Thyroid gland (tissue), 4 donors: Measurements from ENCODE around the gene SLC7A6OS. TPM values are rescaled to one million over a fixed set of nuclear protein-coding genes. Genes with fewer than 3 reads are reported as not detected.

Experiments
- DNase-seq, 2 donors: peaks; one replicate each; pipeline ENCODE4 v3.0.0-alpha.2; 2019
- H3K27ac ChIP-seq, 3 donors: fragments of 200-600 bp; sonication (generic); 1 replicate in 2 of 3; 2 replicates in 1 of 3; pipeline ENCODE4 v1.5.1; 2016 to 2019; ENCODE audit warnings: mild to moderate bottlenecking in 1 of 3, moderate library complexity in 1 of 3
- H3K27me3 ChIP-seq: fragments of 200-600 bp; sonication (generic); one replicate; pipeline ENCODE4 v1.5.1; 2019
- H3K36me3 ChIP-seq, 2 donors: fragments of 200-600 bp; sonication (generic); one replicate each; pipeline ENCODE4 v1.5.1; 2016 to 2019
- H3K4me1 ChIP-seq, 2 donors: fragments of 200-600 bp; sonication (generic); one replicate each; pipeline ENCODE4 v1.5.1; 2017 to 2019
- H3K4me3 ChIP-seq, 3 donors: fragments of 200-600 bp; sonication (generic); replicated peaks in 1 of 3; 1 replicate in 2 of 3; 2 replicates in 1 of 3; pipeline ENCODE4 v1.5.1; 2016; ENCODE audit warnings: mild to moderate bottlenecking in 1 of 3
- H3K9me3 ChIP-seq: fragments of 200-600 bp; sonication (generic); one replicate; pipeline ENCODE4 v1.5.1; 2017
- POLR2A ChIP-seq, 2 donors: fragments of 450-650 bp; IDR thresholded peaks; one replicate each; pipeline ENCODE4 v1.6.1; 2017; ENCODE audit warnings: antibody characterized with exemption in 2 of 2, mild to moderate bottlenecking in 2 of 2, moderate library complexity in 1 of 2
- WGBS, 2 donors: methylation state at CpG; one replicate each; pipeline ENCODE4 v1.1.5; 2017; 5-methylcytosine and 5-hydroxymethylcytosine counted together
- intact Hi-C: fragments of 100-400 bp; cut with DNase I; formaldehyde crosslinking; loops from one replicate; pipeline ENCODE4 v1.15.1; 2023
- total RNA-seq, 4 donors: library from RNA; depleted of rRNA; stranded (reverse); fragments of >200 nt; gene quantifications; one replicate each; pipeline ENCODE4 v1.2.3, GENCODE V29; 2016
- TF ChIP-seq, protein P1 (sequence below), 6 experiments: fragments of 200-600 bp in 3 of 6; fragments of 450-650 bp in 3 of 6; sonication (generic) in 3 of 6; IDR thresholded peaks; one replicate each; pipeline ENCODE4 v1.5.1; 2016 to 2019; ENCODE audit warnings: antibody characterized with exemption in 6 of 6, mild to moderate bottlenecking in 2 of 6, inconsistent platforms in 1 of 6, moderate library complexity in 1 of 6

Gene SLC7A6OS
- total RNA-seq, 4 donors from 2014 or later: 13.4 to 25.8 (median 18.7) TPM

DNA sequence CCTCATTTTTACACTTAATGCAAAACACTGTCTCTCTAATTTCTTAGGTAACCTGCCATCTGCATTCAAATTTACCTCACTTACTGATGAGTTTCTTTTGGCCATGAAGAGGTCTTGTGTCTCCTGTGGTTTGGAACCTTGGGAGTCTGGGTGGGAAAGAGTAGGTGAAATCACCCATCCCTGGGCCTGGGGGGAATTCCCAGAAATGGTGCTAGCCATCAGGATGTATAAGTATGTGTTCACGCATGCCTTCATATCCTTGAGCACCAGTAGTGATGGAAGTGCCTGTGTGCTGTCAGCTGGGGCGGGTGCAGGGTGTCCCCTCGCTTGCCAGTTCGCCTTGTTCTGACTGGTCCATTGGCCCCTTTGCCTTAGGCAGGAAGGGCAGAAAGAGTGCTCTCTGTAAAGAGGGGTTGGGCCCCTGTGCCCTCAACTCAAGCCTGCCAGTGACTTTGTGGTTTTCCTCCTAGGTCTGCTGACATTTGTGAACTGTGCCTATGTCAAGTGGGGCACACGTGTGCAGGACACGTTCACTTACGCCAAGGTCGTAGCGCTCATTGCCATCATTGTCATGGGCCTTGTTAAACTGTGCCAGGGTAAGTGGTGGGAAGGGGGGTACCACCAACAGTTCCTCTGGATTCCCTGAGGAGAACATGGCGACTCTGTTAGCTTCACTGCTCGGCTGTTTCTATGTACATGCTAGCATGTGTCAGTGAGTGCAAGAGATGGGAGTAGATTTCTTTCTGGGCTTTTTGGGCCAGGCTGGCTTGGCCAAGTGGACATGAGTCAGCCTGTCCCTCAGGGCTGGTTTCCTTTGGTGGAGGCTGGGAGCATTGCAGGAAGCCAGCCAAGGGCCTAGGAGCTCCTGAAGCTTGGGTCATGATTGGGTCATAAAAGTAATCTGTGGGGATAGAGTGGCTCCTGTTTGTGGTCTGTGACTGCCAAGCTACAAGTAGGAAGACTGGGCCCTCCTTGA lies 23.2 kb downstream of the SLC7A6OS start:
- Histone ChIP-seq H3K4me1 (peaks cover 4 to 59% of the 10 kb centered on the region in 2 donors), H3K27ac (peak overlapping the region in 2 of 3 donors; percentile 27 to 60), H3K27me3 (no peaks in the 10 kb centered on the region), H3K4me3 (no peak overlapping the region), H3K36me3 (peaks cover 26 to 35% of the 10 kb centered on the region in 2 donors), H3K9me3 (no peaks in the 10 kb centered on the region)
- DNase-seq: peak; percentile 34 to 38
- intact Hi-C loops: no loop called here
- TF ChIP-seq POLR2A (IDR thresholded peaks at IDR 0.05): no peak
- TF ChIP-seq, protein P1, sequence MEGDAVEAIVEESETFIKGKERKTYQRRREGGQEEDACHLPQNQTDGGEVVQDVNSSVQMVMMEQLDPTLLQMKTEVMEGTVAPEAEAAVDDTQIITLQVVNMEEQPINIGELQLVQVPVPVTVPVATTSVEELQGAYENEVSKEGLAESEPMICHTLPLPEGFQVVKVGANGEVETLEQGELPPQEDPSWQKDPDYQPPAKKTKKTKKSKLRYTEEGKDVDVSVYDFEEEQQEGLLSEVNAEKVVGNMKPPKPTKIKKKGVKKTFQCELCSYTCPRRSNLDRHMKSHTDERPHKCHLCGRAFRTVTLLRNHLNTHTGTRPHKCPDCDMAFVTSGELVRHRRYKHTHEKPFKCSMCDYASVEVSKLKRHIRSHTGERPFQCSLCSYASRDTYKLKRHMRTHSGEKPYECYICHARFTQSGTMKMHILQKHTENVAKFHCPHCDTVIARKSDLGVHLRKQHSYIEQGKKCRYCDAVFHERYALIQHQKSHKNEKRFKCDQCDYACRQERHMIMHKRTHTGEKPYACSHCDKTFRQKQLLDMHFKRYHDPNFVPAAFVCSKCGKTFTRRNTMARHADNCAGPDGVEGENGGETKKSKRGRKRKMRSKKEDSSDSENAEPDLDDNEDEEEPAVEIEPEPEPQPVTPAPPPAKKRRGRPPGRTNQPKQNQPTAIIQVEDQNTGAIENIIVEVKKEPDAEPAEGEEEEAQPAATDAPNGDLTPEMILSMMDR (IDR thresholded peaks at IDR 0.05): no peak
- WGBS, 2 donors: 89 to 96% methylated on average over 9 to 11 of the region's 11 CpGs

DNA sequence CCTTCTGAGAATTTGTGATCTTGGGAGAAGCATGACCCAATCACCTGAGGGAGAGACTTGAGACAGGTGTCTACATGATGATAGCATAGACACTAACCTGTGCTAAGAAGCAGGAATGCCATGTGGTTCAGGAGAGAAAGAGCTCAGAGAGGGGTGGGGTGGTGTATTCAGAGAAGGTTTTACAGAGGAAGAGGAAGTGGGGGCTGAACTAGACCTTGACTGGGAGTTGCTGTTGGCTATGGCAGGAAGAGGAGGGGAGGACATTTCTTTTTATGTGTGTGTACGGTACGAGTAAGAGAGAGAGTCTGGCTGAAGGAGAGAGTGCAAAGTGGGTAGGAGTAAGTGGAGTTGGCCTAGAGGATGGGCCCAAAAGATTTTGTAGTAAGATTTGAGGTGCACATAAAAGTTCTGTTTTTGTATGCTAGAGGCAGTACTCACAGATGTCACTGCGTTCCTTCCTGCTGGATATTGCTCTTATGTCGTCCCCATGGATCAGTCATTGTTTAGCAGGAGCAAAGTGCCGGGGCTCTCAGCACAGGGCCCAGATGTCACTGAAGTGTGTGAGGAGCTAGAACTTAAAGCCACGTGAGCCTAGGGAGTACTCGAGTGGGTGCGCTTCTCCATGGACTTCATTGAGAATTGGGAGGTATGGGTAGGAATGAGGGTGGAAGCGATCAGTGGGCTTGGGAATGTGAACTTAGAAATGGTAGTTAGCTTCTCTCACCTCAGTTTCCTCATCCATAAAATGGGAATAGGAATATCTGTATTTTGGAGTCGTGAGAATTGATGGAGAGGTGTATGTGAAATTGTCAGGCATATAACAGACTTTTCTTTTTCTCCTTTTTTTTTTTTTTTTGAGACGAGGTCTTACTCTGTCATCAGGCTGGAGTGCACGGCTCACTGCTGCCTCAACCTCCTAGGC lies 24.3 kb downstream of the SLC7A6OS start:
- peak overlapping the region in 1 of 3 donors; percentile 24 for H3K27ac ChIP-seq
- intact Hi-C loops: no loop called here
- TF ChIP-seq, protein P1 (IDR thresholded peaks at IDR 0.05): no peak
- no peak for TF ChIP-seq POLR2A (IDR thresholded peaks at IDR 0.05)
- 79 to 84% methylated on average over 12 of the region's 12 CpGs for WGBS, 2 donors
- H3K36me3 ChIP-seq: peaks cover 14 to 29% of the 10 kb centered on the region in 2 donors
- no peaks in the 10 kb centered on the region for H3K9me3 ChIP-seq
- DNase-seq: no peak
- H3K4me3 ChIP-seq: no peak overlapping the region
- H3K4me1 ChIP-seq: peaks cover 4 to 59% of the 10 kb centered on the region in 2 donors
- H3K27me3 ChIP-seq: no peaks in the 10 kb centered on the region

DNA sequence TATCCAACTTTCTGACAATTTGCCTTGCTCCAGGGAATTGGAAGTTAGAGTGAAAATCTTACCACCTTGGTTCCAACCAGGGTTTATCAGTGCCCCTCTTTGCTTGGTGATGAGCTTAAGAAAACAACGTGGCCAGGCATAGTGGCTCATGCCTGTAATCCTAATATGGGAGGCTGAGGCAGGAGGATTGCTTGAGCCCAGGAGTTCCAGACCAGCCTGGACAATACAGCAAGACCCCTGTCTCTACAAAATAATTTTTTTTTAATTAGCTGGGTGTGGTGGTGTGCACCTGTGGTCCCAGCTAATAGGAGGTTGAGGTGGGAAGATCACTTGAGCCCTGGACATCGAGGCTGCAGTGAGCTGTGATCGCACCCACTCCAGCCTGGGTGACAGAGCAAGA lies 25.1 kb downstream of the SLC7A6OS start:
- DNase-seq: no peak
- Histone ChIP-seq H3K4me3 (no peak overlapping the region), H3K9me3 (no peaks in the 10 kb centered on the region), H3K27ac (peak overlapping the region in 2 of 3 donors; percentile 2 to 24), H3K27me3 (no peaks in the 10 kb centered on the region), H3K36me3 (peaks cover 7 to 23% of the 10 kb centered on the region in 2 donors), H3K4me1 (peaks cover 4 to 65% of the 10 kb centered on the region in 2 donors)
- WGBS, 2 donors: 82 to 89% methylated on average over 3 of the region's 3 CpGs
- intact Hi-C loops: no loop called here
- TF ChIP-seq, protein P1 (IDR thresholded peaks at IDR 0.05): no peak
- TF ChIP-seq POLR2A (IDR thresholded peaks at IDR 0.05): no peak

DNA sequence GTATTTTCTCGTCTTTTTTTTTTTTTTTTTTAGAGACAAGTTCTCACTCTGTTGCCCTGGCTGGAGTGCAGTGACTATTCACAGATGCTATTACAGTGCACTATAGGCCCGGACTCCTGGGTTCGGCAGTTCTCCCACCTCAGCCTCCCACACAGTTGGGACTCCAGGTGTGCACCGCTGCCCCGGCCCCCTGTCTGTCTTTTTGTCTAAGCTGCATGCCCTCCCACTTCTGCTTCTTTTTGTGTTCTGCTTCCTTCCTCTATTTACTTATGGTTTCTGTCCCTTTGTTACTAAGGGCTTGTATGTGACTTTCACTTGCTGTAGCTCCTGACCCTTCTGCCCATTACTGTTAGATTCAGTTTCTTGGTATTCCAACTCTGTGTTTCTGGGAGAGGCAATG lies 25.9 kb downstream of the SLC7A6OS start:
- 65 to 66% methylated on average over 5 of the region's 5 CpGs for WGBS, 2 donors
- Histone ChIP-seq H3K36me3 (peaks cover 0 to 18% of the 10 kb centered on the region in 2 donors), H3K4me1 (peaks cover 4 to 71% of the 10 kb centered on the region in 2 donors), H3K4me3 (no peak overlapping the region), H3K27me3 (no peaks in the 10 kb centered on the region), H3K9me3 (no peaks in the 10 kb centered on the region), H3K27ac (peak overlapping the region in 1 of 3 donors; percentile 24)
- no peak for DNase-seq
- TF ChIP-seq, protein P1 (IDR thresholded peaks at IDR 0.05): no peak
- TF ChIP-seq POLR2A (IDR thresholded peaks at IDR 0.05): no peak
- intact Hi-C loops: no loop called here
